ENCODE results near the gene MBD4.

Gene MBD4

DNA sequence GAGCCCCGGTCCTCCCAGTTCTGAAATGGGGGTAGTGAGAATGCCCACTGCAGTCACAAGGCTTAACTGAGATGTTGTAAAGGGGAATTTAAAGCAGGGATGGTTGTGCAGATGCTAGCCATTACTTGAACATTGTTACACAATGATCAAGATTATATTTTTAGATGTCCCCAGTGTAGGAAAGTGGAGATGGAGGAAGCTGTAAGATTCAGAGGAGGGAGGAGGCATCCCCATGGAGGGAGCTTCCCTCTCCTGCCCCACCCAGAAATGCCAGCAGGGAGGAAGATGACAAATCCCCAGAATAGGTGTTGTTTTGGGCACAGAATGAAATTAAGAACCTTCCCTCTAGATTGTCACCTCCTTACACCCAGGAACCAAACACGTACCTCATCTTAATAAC is 57.4 kb downstream of the MBD4 start:
- DNase-seq (ENCODE audit: low read depth): no peak
